HFF-Myc (cell line): ENCODE results near the gene ACE.

Source experiments
- DNase-seq: peaks from one replicate; pipeline ENCODE4 v3.0.0-alpha.2; 2011; ENCODE audit warnings: low read depth; ENCODE audit errors: extremely low read depth
- H3K4me3 ChIP-seq: replicated peaks from 2 replicates; pipeline ENCODE4 v1.5.1; 2011; ENCODE audit warnings: low read depth, mild to moderate bottlenecking, control low read depth, low read length
- CTCF ChIP-seq: IDR thresholded peaks from 2 replicates; pipeline ENCODE4 v1.5.1; 2012; ENCODE audit warnings: mild to moderate bottlenecking, low read depth, low read length, control low read depth; ENCODE audit errors: missing control alignments

Gene ACE

GRCh38 chr17:63443053-63443452 is 33.8 kb upstream of the ACE start:
- DNase-seq, result no peak
- TF ChIP-seq CTCF, result no peak
- H3K4me3 ChIP-seq, result no peak overlapping the region

- H3K4me3 ChIP-seq, result no peak overlapping the region
- DNase-seq, result no peak
- TF ChIP-seq CTCF, result no peak
Measured at GRCh38 chr17:63444457-63444856, 32.4 kb upstream of the ACE start.

GRCh38 chr17:63445065-63445464 is 31.8 kb upstream of the ACE start:
- no peak for TF ChIP-seq CTCF
- no peak overlapping the region for H3K4me3 ChIP-seq
- DNase-seq, result no peak

GRCh38 chr17:63445571-63445953 is 31.3 kb upstream of the ACE start:
- peak overlapping the region; percentile 41 for H3K4me3 ChIP-seq
- no peak for TF ChIP-seq CTCF
- DNase-seq, result no peak

GRCh38 chr17:63445954-63446752 is 30.7 kb upstream of the ACE start, which contains the start of gene CYB561:
Gene CYB561, minus strand, starts transcription at chr17:63446306. Its CDS starts 8,759 bp downstream, at chr17:63437547.
- H3K4me3 ChIP-seq, result peak within 1 kb of the TSS; percentile 41
- peak; percentile 23 for TF ChIP-seq CTCF
- DNase-seq, result no peak

GRCh38 chr17:63446753-63447470 is 29.9 kb upstream of the ACE start:
- no peak for TF ChIP-seq CTCF
- DNase-seq, result no peak
- H3K4me3 ChIP-seq, result peak overlapping the region; percentile 41
